Caco-2 (cell line): Measurements from ENCODE around the gene DNER. TPM values are rescaled to one million over a fixed set of nuclear protein-coding genes. Genes with fewer than 3 reads are reported as not detected.

Source experiments
- BruUV-seq: library from RNA; stranded (reverse); fragments of 400-500 nt; replicated peaks from 2 replicates; lab custom pipeline; 2021; lab: Mats Ljungman, UMichigan
- CTCF ChIA-PET: fragments of 300-600 bp; sonication (Branson Sonifier 250); formaldehyde crosslinking; loops from one replicate; lab custom pipeline; 2022; ENCODE audit warnings: antibody characterized with exemption; lab: Charles Lee
- POLR2A ChIA-PET: fragments of 300-600 bp; sonication (Branson Sonifier 250); formaldehyde crosslinking; loops from one replicate; lab custom pipeline; 2022; ENCODE audit warnings: antibody characterized with exemption; lab: Charles Lee
- DNase-seq, 2 experiments: peaks; one replicate each; pipeline versions ENCODE4 v3.0.0 to v3.0.0-alpha.2; 2020 to 2022
- H3K27me3 ChIP-seq: replicated peaks from 2 replicates; pipeline ENCODE4 v1.6.0; 2011; ENCODE audit warnings: low read length; ENCODE audit not compliant: control insufficient read depth, insufficient read depth
- H3K36me3 ChIP-seq: 2 replicates; pipeline ENCODE4 v1.5.1; 2011; ENCODE audit warnings: low read length; ENCODE audit not compliant: control insufficient read depth, insufficient read depth
- H3K4me1 ChIP-seq: fragments of 250-450 bp; sonication (Bioruptor Pico); 2 replicates; pipeline ENCODE4 v1.5.1; 2020; ENCODE audit warnings: mild to moderate bottlenecking
- H3K4me3 ChIP-seq: 2 replicates; pipeline ENCODE4 v1.5.1; 2011; ENCODE audit warnings: low read depth, mild to moderate bottlenecking, control low read depth, low read length
- H3K9me3 ChIP-seq: fragments of 250-450 bp; sonication (Bioruptor Pico); 2 replicates; pipeline ENCODE4 v1.5.1; 2020; ENCODE audit warnings: mild to moderate bottlenecking, moderate library complexity
- H3K27ac Mint-ChIP-seq: one replicate; pipeline ENCODE4 v1.8.0; 2022; ENCODE audit warnings: mixed read lengths; ENCODE audit not compliant: unreplicated experiment
- H3K27me3 Mint-ChIP-seq: one replicate; pipeline ENCODE4 v1.8.0; 2022; ENCODE audit warnings: mixed read lengths; ENCODE audit not compliant: insufficient read depth, unreplicated experiment
- H3K36me3 Mint-ChIP-seq: one replicate; pipeline ENCODE4 v1.8.0; 2022; ENCODE audit warnings: mild to moderate bottlenecking, mixed read lengths; ENCODE audit not compliant: insufficient read depth, unreplicated experiment
- H3K4me1 Mint-ChIP-seq: one replicate; pipeline ENCODE4 v1.8.0; 2022; ENCODE audit warnings: low read depth, mixed read lengths; ENCODE audit not compliant: unreplicated experiment
- H3K4me3 Mint-ChIP-seq: one replicate; pipeline ENCODE4 v1.8.0; 2022; ENCODE audit warnings: mild to moderate bottlenecking, moderate library complexity, mixed read lengths; ENCODE audit not compliant: unreplicated experiment
- H3K9me3 Mint-ChIP-seq: one replicate; pipeline ENCODE4 v1.8.0; 2022; ENCODE audit warnings: mixed read lengths; ENCODE audit not compliant: unreplicated experiment
- CTCF ChIP-seq, 2 experiments: fragments of 200-600 bp in 1 of 2; IDR thresholded peaks; 1 replicate in 1 of 2; 2 replicates in 1 of 2; pipeline versions ENCODE4 v1.5.1 to v1.8.0; 2011 to 2022; ENCODE audit warnings: antibody characterized with exemption in 1 of 2, control low read depth in 1 of 2, inconsistent platforms in 1 of 2, low read depth in 1 of 2, low read length in 1 of 2, mild to moderate bottlenecking in 1 of 2, moderate library complexity in 1 of 2; ENCODE audit not compliant: insufficient read depth in 1 of 2, severe bottlenecking in 1 of 2, unreplicated experiment in 1 of 2
- intact Hi-C: fragments of 100-400 bp; cut with micrococcal nuclease; formaldehyde crosslinking; loops from one replicate; pipeline ENCODE4 v1.10.0; 2022; ENCODE audit not compliant: unreplicated experiment
- total RNA-seq: library from RNA; stranded (reverse); gene quantifications from 2 replicates; pipeline ENCODE4 v1.2.3, GENCODE V29; 2022

DNER gene
- total RNA-seq, 1 experiment from 2014 or later = not detected

- intact Hi-C loops = no loop called here
- H3K36me3 ChIP-seq = no peaks in the 10 kb centered on the region
- peaks cover 10% of the 10 kb centered on the region for H3K9me3 Mint-ChIP-seq
- ChIA-PET POLR2A (no interaction called here), CTCF (no interaction called here)
- no TSS peak for BruUV-seq
- H3K36me3 Mint-ChIP-seq = no peaks in the 10 kb centered on the region
- no peak overlapping the region for H3K27ac Mint-ChIP-seq
- no peak overlapping the region for H3K4me3 Mint-ChIP-seq
- no peaks in the 10 kb centered on the region; the same call in 1 of the 2 replicates for H3K27me3 ChIP-seq
- no peaks in the 10 kb centered on the region for H3K4me1 Mint-ChIP-seq
- no peaks in the 10 kb centered on the region for H3K9me3 ChIP-seq
- no peak for TF ChIP-seq CTCF (IDR thresholded peaks at IDR 0.05; ENCODE audit: insufficient read depth in 1 of 2, low read depth in 1 of 2, low read length in 1 of 2, severe bottlenecking in 1 of 2, unreplicated experiment in 1 of 2)
- no peaks in the 10 kb centered on the region for H3K4me1 ChIP-seq
- no peak for DNase-seq
- H3K4me3 ChIP-seq = no peak overlapping the region
- H3K27me3 Mint-ChIP-seq = no peaks in the 10 kb centered on the region
These were observed 226.1 kb downstream of the DNER start for GRCh38 chr2:229488232-229488631.

GRCh38 chr2:229486673-229487072 lies 227.7 kb downstream of the DNER start:
- H3K27ac Mint-ChIP-seq = no peak overlapping the region
- BruUV-seq = no TSS peak
- Histone ChIP-seq H3K9me3 (no peaks in the 10 kb centered on the region), H3K4me3 (no peak overlapping the region), H3K4me1 (no peaks in the 10 kb centered on the region), H3K27me3 (no peaks in the 10 kb centered on the region), H3K36me3 (no peaks in the 10 kb centered on the region)
- no peak overlapping the region for H3K4me3 Mint-ChIP-seq
- no peak for TF ChIP-seq CTCF (IDR thresholded peaks at IDR 0.05; ENCODE audit: insufficient read depth in 1 of 2, low read depth in 1 of 2, low read length in 1 of 2, severe bottlenecking in 1 of 2, unreplicated experiment in 1 of 2)
- no peaks in the 10 kb centered on the region for H3K36me3 Mint-ChIP-seq
- no peaks in the 10 kb centered on the region for H3K4me1 Mint-ChIP-seq
- intact Hi-C loops = no loop called here
- ChIA-PET CTCF (no interaction called here), POLR2A (no interaction called here)
- no peaks in the 10 kb centered on the region for H3K27me3 Mint-ChIP-seq
- no peak for DNase-seq
- H3K9me3 Mint-ChIP-seq = peaks cover 10% of the 10 kb centered on the region

DNA sequence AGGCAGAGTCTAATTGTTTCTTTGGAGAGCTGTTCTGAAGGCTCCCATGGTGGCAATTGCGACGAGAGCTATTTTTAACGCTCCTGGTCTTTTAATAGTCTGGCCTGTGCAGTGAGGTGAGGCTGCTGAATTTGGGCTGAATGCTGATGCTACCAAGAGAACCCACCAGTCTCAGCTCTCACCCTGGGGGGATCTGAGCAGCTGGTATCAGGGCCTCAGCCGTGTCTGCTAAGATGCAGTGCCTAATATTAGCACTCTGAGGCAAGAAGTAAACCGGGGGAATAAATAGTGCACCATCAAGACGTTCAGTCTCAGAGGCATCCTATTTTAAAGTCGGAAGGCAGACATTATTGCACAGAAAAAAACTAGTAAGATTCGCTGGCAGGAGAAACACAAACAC lies 228.5 kb downstream of the DNER start:
- no peak for DNase-seq
- Mint-ChIP-seq H3K27ac (no peak overlapping the region), H3K4me1 (no peaks in the 10 kb centered on the region), H3K9me3 (peaks cover 10% of the 10 kb centered on the region), H3K36me3 (no peaks in the 10 kb centered on the region), H3K27me3 (no peaks in the 10 kb centered on the region), H3K4me3 (no peak overlapping the region)
- intact Hi-C loops = no loop called here
- Histone ChIP-seq H3K4me1 (no peaks in the 10 kb centered on the region), H3K27me3 (no peaks in the 10 kb centered on the region), H3K4me3 (no peak overlapping the region), H3K36me3 (no peaks in the 10 kb centered on the region), H3K9me3 (no peaks in the 10 kb centered on the region)
- no TSS peak for BruUV-seq
- no peak for TF ChIP-seq CTCF (IDR thresholded peaks at IDR 0.05; ENCODE audit: insufficient read depth in 1 of 2, low read depth in 1 of 2, low read length in 1 of 2, severe bottlenecking in 1 of 2, unreplicated experiment in 1 of 2)
- ChIA-PET CTCF (no interaction called here), POLR2A (no interaction called here)
